OCI-M2 (cell line): ENCODE measurements around the gene URM1.

Source experiments
- DNase-seq: peaks from one replicate; lab custom pipeline; 2025; ENCODE audit not compliant: unreplicated experiment; lab: John Stamatoyannopoulos, UW

URM1 gene

GRCh38 chr9:128424268-128424780 lies 53.1 kb downstream of the URM1 start:
- DNase-seq = no peak

- DNase-seq = no peak
Measured at GRCh38 chr9:128428644-128429512, 57.7 kb downstream of the URM1 start.

- DNase-seq = no peak
Measured at GRCh38 chr9:128429513-128430086, 58.4 kb downstream of the URM1 start.

DNA sequence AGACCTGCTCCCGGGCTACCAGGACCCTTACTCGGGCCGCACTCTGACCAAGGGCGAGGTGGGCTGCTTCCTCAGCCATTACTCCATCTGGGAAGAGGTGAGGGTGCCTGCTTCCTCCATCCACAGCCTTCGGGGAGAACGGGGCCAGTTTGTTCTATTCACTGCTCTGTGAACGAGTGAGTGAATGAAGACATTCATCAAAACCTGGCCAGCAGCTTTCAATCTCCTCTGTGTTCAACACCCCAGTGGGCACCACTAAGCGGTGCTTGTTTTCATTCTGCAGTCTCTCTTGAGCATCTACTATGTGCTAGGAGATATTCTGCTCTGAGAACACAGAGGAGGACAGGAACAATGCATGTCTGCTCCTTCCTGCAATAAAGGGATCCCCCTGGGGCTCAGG lies 60.0 kb downstream of the URM1 start:
- no peak for DNase-seq

- no peak for DNase-seq
Measured at GRCh38 chr9:128434340-128434739, 63.2 kb downstream of the URM1 start.

- no peak for DNase-seq
Measured at GRCh38 chr9:128435611-128436010, 64.4 kb downstream of the URM1 start.

DNA sequence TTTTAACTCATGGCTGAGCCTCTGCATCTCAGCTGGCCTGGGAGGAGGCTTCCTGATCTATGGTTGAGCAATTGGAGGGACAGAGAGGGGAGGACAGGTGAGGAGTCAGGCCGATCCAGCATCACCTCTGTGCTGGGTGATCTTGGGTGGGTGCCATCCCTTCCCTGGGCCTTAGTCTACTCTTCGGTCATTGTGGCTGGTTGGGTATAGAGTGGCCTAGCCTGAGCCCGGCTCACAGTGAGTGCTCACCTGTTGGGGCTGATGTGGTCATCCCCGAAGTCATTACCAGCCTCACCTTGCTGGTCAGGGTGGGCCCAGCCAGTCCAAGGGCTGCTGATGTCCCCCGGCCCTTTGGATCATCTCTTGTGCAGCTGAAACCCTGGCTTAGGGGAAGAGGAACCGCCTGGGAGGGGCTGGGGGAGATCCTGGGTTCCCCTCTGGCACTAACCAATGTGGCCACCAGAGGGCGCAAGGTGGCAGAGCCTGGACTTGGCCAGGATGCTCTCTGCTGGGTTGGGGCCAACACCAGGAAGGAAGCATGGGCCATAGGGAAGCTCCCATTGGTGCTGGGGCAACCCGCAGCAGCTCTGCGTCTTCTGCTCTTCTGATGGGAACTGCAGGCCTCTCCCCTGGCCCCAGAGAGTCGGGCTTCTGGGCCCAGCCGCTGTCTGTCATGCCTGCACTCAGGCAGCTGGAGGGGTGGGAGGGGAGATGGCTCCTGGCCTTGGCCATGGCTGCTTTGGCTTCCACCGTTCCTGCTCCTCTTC lies 67.4 kb downstream of the URM1 start:
- DNase-seq = peak; percentile 24

DNA sequence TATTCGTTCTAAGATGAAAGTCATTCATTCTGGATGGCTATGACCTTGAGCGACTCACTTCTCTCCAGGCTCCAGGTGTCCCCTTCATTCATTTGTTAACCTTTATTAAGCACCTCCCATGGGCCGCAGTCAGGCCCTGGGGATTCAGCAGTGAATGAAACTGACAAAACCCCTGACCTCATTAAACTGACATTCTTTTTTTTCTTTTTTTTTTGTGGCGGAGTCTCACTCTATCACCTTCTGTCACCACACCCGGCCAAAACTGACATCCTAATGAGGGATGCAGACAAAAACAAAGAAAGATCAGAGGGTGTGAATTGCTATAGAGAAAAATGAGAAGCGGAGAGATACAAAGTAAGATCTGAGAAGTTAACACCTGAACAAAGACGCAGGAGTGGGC lies 68.1 kb downstream of the URM1 start:
- no peak for DNase-seq
